GM12878 (cell line): ENCODE measurements around the gene LITAF. TPM values are rescaled to one million over a fixed set of nuclear protein-coding genes. Genes with fewer than 3 reads are reported as not detected.

Experiments used
- ATAC-seq: fragments of 200-7000 bp; cut with Tn5 transposase; 3 replicates; pipeline ENCODE4 v1.9.1; 2020; ENCODE audit warnings: mild to moderate bottlenecking, moderate library complexity
- BruUV-seq: library from RNA; stranded (reverse); fragments of 400-500 nt; replicated peaks from 2 replicates; lab custom pipeline; 2021; lab: Mats Ljungman, UMichigan
- CTCF ChIA-PET: fragments of 300-600 bp; sonication (Branson Sonifier 250); formaldehyde crosslinking; extraction: SDS; loops from one replicate; lab custom pipeline; 2021; ENCODE audit warnings: inconsistent platforms; lab: Yijun Ruan, JAX
- POLR2A ChIA-PET: fragments of 350-600 bp; formaldehyde crosslinking; extraction: SDS; loops from one replicate; lab custom pipeline; 2021; ENCODE audit warnings: inconsistent platforms; lab: Charles Lee
- RAD21 ChIA-PET: fragments of 300-600 bp; sonication (Branson Sonifier 250); formaldehyde crosslinking; loops from one replicate; lab custom pipeline; 2023; ENCODE audit warnings: antibody characterized with exemption; ENCODE audit not compliant: unreplicated experiment; lab: Charles Lee
- SMC1A ChIA-PET: fragments of 300-600 bp; sonication (Branson Sonifier 250); formaldehyde crosslinking; loops from one replicate; lab custom pipeline; 2023; ENCODE audit not compliant: unreplicated experiment, uncharacterized antibody; lab: Charles Lee
- DNase-seq: peaks from one replicate; pipeline ENCODE4 v3.0.0-alpha.2; 2011; ENCODE audit warnings: low read depth, low spot score
- FAIRE-seq: peaks from 3 replicates; lab custom pipeline; 2011; peaks lifted over from hg19 to GRCh38; lab: Jason Lieb, UNC
- H2AFZ ChIP-seq: 2 replicates; pipeline ENCODE4 v1.6.0; 2011; ENCODE audit warnings: low read depth, low read length, control low read depth; ENCODE audit not compliant: control insufficient read depth
- H3K27ac ChIP-seq: 2 replicates; pipeline ENCODE4 v1.5.1; 2011; ENCODE audit warnings: control low read depth; ENCODE audit not compliant: control insufficient read depth, insufficient read depth
- H3K27me3 ChIP-seq, 2 experiments: replicated peaks in 1 of 2; 2 replicates each; pipeline versions ENCODE4 v1.6.0 to v1.6.1; 2011; ENCODE audit warnings: low read length in 1 of 2; ENCODE audit not compliant: control insufficient read depth in 2 of 2, insufficient read depth in 2 of 2
- H3K36me3 ChIP-seq, 2 experiments: 2 replicates each; pipeline ENCODE4 v1.5.1; 2011; ENCODE audit warnings: low read length in 1 of 2; ENCODE audit not compliant: control insufficient read depth in 2 of 2, insufficient read depth in 2 of 2
- H3K4me1 ChIP-seq: 2 replicates; pipeline ENCODE4 v1.6.1; 2011; ENCODE audit warnings: mild to moderate bottlenecking, low read length, moderate library complexity, mixed read lengths; ENCODE audit not compliant: control insufficient read depth, insufficient read depth
- H3K4me2 ChIP-seq: 2 replicates; pipeline ENCODE4 v1.6.0; 2011; ENCODE audit warnings: control low read depth; ENCODE audit not compliant: control insufficient read depth, insufficient read depth
- H3K4me3 ChIP-seq: fragments of 200-600 bp; sonication (generic); 2 replicates; pipeline ENCODE4 v1.5.1; 2016
- H3K79me2 ChIP-seq: 2 replicates; pipeline ENCODE4 v1.6.0; 2011; ENCODE audit warnings: low read length; ENCODE audit not compliant: control insufficient read depth, insufficient read depth
- H3K9ac ChIP-seq: 2 replicates; pipeline ENCODE4 v1.8.0; 2011; ENCODE audit warnings: low read length, control low read depth, mixed read lengths; ENCODE audit not compliant: control insufficient read depth, insufficient read depth
- H3K9me3 ChIP-seq: replicated peaks from 3 replicates; pipeline ENCODE4 v1.5.1; 2011; ENCODE audit warnings: mild to moderate bottlenecking, low read length; ENCODE audit not compliant: control insufficient read depth, insufficient read depth
- H4K20me1 ChIP-seq: 2 replicates; pipeline ENCODE4 v1.6.0; 2011; ENCODE audit not compliant: control insufficient read depth, insufficient read depth
- BACH1 ChIP-seq: fragments of 450-650 bp; IDR thresholded peaks from 2 replicates; pipeline ENCODE4 v1.6.1; 2017; ENCODE audit warnings: mild to moderate bottlenecking, borderline replicate concordance
- CBFB ChIP-seq: IDR thresholded peaks from 2 replicates; pipeline ENCODE4 v1.6.1; 2016; ENCODE audit warnings: antibody characterized with exemption, low read depth
- EP300 ChIP-seq, 2 experiments: fragments of 150-350 bp in 1 of 2; IDR thresholded peaks; 2 replicates each; pipeline ENCODE4 v1.6.1; 2011 to 2012; ENCODE audit warnings: low read depth in 2 of 2, low read length in 2 of 2, borderline replicate concordance in 1 of 2, improper control_type of control experiment in 1 of 2, inconsistent platforms in 1 of 2; ENCODE audit not compliant: control insufficient read depth in 1 of 2
- NFIC ChIP-seq: IDR thresholded peaks from 2 replicates; pipeline ENCODE4 v1.6.1; 2012; ENCODE audit warnings: low read depth, mild to moderate bottlenecking, inconsistent platforms, low read length, moderate library complexity
- NFYB ChIP-seq: IDR thresholded peaks from 2 replicates; pipeline ENCODE4 v1.6.1; 2011; ENCODE audit warnings: low read depth, mild to moderate bottlenecking, low read length, improper control_type of control experiment, moderate library complexity; ENCODE audit not compliant: insufficient read depth
- REST ChIP-seq: IDR thresholded peaks from 2 replicates; pipeline ENCODE4 v1.6.1; 2012; ENCODE audit warnings: mild to moderate bottlenecking, low read depth, low read length
- SREBF2 ChIP-seq: IDR thresholded peaks from 2 replicates; pipeline ENCODE4 v1.6.1; 2012; ENCODE audit warnings: mild to moderate bottlenecking, low read length
- TARDBP ChIP-seq: IDR thresholded peaks from 2 replicates; pipeline ENCODE4 v1.6.1; 2016; ENCODE audit warnings: borderline replicate concordance
- USF2 ChIP-seq: IDR thresholded peaks from 2 replicates; pipeline ENCODE4 v1.6.1; 2011; ENCODE audit warnings: low read depth, low read length, improper control_type of control experiment, borderline replicate concordance
- ZBED1 ChIP-seq: IDR thresholded peaks from 2 replicates; pipeline ENCODE4 v1.6.1; 2016; ENCODE audit warnings: borderline replicate concordance
- ZBTB40 ChIP-seq: fragments of 450-650 bp; IDR thresholded peaks from 2 replicates; pipeline ENCODE4 v1.6.1; 2016; ENCODE audit warnings: mild to moderate bottlenecking, moderate library complexity, borderline replicate concordance
- ZZZ3 ChIP-seq: IDR thresholded peaks from 2 replicates; pipeline ENCODE4 v1.6.1; 2011; ENCODE audit warnings: low read depth; ENCODE audit not compliant: control insufficient read depth, insufficient read length
- WGBS: methylation state at CpG from one replicate; pipeline ENCODE4 v1.1.6; 2016; ENCODE audit warnings: low lambda C conversion rate; ENCODE audit not compliant: insufficient replicate concordance, insufficient coverage; ENCODE audit errors: missing lambda C conversion rate; 5-methylcytosine and 5-hydroxymethylcytosine counted together
- in situ Hi-C: fragments of 300-500 bp; cut with MboI; formaldehyde crosslinking; loops from 9 replicates; pipeline ENCODE4 v1.14.3; 2018; ENCODE audit warnings: mixed read lengths
- intact Hi-C: fragments of 100-400 bp; cut with micrococcal nuclease; formaldehyde crosslinking; loops from one replicate; pipeline ENCODE4 v1.14.2; 2022; ENCODE audit not compliant: unreplicated experiment
- polyA plus RNA-seq, 11 experiments: library from polyadenylated mRNA; depleted of rRNA in 4 of 11; unstranded in 6 of 11; stranded (reverse) in 5 of 11; fragments of >200 nt; fragmentation: Nextera tagmentation in 4 of 11; fragmentation: Illumina TruSeq in 1 of 11; extraction: Ambion mirVana in 4 of 11; extraction: Trizol in 1 of 11; gene quantifications; 1 replicate in 1 of 11; 2 replicates in 10 of 11; pipeline versions ENCODE4 v1.2.1 to v1.2.3, GENCODE V29; 2011 to 2016; ENCODE audit warnings: inconsistent platforms in 2 of 11, missing spikeins in 2 of 11, low read depth in 1 of 11
- total RNA-seq, 4 experiments: library from RNA; depleted of rRNA in 3 of 4; stranded (reverse); fragments of >200 nt in 3 of 4; fragmentation: Illumina TruSeq in 1 of 4; extraction: Trizol in 1 of 4; gene quantifications; 2 replicates each; pipeline versions ENCODE4 v1.2.1 to v1.2.3, GENCODE V29; 2013 to 2021

LITAF gene
- total and polyA plus RNA-seq, 10 of the 15 experiments (the other 5 are each of a cell fraction or from before 2014, with no cell fraction given), result 99.2 to 211 (median 147) TPM

GRCh38 chr16:11596572-11597226 lies 10.0 kb upstream of the LITAF start:
- in situ Hi-C loops (no loop called here), intact Hi-C loops (no loop called here)
- no peak overlapping the region for H3K4me3 ChIP-seq
- no peak overlapping the region for H3K9ac ChIP-seq
- H3K27ac ChIP-seq, result no peak overlapping the region
- no peaks in the 10 kb centered on the region for H3K27me3 ChIP-seq
- SMC1A ChIA-PET, result no interaction called here
- no peaks in the 10 kb centered on the region for H3K4me1 ChIP-seq
- POLR2A ChIA-PET, result no interaction called here
- H3K79me2 ChIP-seq, result no peaks in the 10 kb centered on the region
- H3K9me3 ChIP-seq, result no peaks in the 10 kb centered on the region
- no TSS peak for BruUV-seq
- H3K36me3 ChIP-seq, result no peaks in the 10 kb centered on the region
- ATAC-seq, result no peak
- H2AFZ ChIP-seq, result no peak overlapping the region
- WGBS, result 39% methylated on average over 3 of the region's 4 CpGs
- CTCF ChIA-PET, result interaction anchor here (0.6 to 1.6 kb wide), 3 partner anchors 40 to 625 kb away, joined by 3 to 4 read pairs (median 3); no protein-coding TSS in a partner anchor
- RAD21 ChIA-PET, result interaction anchor here (0.9 kb wide), 2 partner anchors 9 to 46 kb away, joined by 4 to 5 read pairs; partner anchors contain the start of gene LITAF
- TF ChIP-seq USF2 (no peak), SREBF2 (no peak), TARDBP (no peak), ZZZ3 (no peak), CBFB (no peak), EP300 (IDR thresholded peaks at IDR 0.05; ENCODE audit: borderline replicate concordance in 1 of 2, control insufficient read depth in 1 of 2, low read depth in 2 of 2, low read length in 2 of 2) (no peak), ZBTB40 (no peak), NFIC (no peak), NFYB (no peak), ZBED1 (no peak), BACH1 (no peak), REST (no peak)
- no peak for FAIRE-seq
- no peak overlapping the region for H3K4me2 ChIP-seq
- H4K20me1 ChIP-seq, result no peaks in the 10 kb centered on the region
- no peak for DNase-seq
